Urinary bladder (tissue), 4 donors: ENCODE data around the gene SLC39A6. TPM values are rescaled to one million over a fixed set of nuclear protein-coding genes. Genes with fewer than 3 reads are reported as not detected.
"Not testable (repeated sequence)": the region's sequence is repeated elsewhere in the genome, so short reads cannot be mapped to it uniquely, and the experiment has no call there.

Experiments
- DNase-seq: peaks from one replicate; pipeline ENCODE4 v3.0.0-alpha.2; 2015; ENCODE audit errors: extremely low spot score
- H3K27ac ChIP-seq: one replicate; pipeline ENCODE4 v1.5.1; 2013; ENCODE audit warnings: low read depth, mild to moderate bottlenecking, moderate library complexity
- H3K36me3 ChIP-seq: one replicate; pipeline ENCODE4 v1.6.1; 2013; ENCODE audit warnings: mild to moderate bottlenecking, moderate library complexity; ENCODE audit not compliant: insufficient read depth
- H3K4me1 ChIP-seq: one replicate; pipeline ENCODE4 v1.6.1; 2013; ENCODE audit warnings: mild to moderate bottlenecking, moderate library complexity; ENCODE audit not compliant: insufficient read depth
- H3K4me3 ChIP-seq: one replicate; pipeline ENCODE4 v1.5.1; 2013; ENCODE audit warnings: low read depth, low read length
- WGBS: extraction: QIAGEN DNeasy Blood & Tissue Kit; methylation state at CpG from one replicate; pipeline ENCODE4 v1.1.7; 2013; 5-methylcytosine and 5-hydroxymethylcytosine counted together
- polyA plus RNA-seq: library from polyadenylated mRNA; stranded (reverse); fragments of 200-250 nt; gene quantifications from one replicate; pipeline ENCODE4 v1.2.3, GENCODE V29; 2013
- total RNA-seq: library from RNA; depleted of rRNA; stranded (reverse); fragments of >200 nt; gene quantifications from one replicate; pipeline ENCODE4 v1.2.3, GENCODE V29; 2014
- donor health status: healthy with polysubstance abuse.
- donor health status: healthy.

SLC39A6 gene
- total and polyA plus RNA-seq, 2 donors = 42.1 to 92.3 TPM

DNA sequence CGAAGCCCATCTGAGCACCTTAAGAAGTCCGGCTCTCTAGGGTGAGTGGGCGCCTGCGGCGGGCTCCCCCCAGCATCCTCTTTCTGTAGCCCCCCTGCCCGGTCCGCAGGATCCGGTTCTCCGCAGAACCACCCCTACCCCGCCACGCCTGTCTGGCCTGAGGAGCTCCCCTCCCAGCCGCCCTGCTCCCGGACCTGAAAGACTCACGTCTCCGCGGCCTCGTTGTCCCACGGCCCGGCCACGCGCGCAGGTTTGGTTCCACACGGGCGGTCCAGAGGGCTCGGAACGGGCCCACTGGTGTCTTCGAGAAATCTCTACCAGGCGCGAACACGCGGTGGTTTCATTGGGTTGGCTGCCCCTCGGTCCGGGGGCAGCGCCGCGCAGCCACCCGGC lies 237 bp downstream of the SLC39A6 start:
- peaks cover 7% of the 10 kb centered on the region for H3K4me1 ChIP-seq
- WGBS = under 1% methylated on average over 37 of the region's 37 CpGs
- H3K4me3 ChIP-seq = peak overlapping the region; percentile 96
- peak overlapping the region; percentile 72 for H3K27ac ChIP-seq
- no peak for DNase-seq
- H3K36me3 ChIP-seq = no peaks in the 10 kb centered on the region

DNA sequence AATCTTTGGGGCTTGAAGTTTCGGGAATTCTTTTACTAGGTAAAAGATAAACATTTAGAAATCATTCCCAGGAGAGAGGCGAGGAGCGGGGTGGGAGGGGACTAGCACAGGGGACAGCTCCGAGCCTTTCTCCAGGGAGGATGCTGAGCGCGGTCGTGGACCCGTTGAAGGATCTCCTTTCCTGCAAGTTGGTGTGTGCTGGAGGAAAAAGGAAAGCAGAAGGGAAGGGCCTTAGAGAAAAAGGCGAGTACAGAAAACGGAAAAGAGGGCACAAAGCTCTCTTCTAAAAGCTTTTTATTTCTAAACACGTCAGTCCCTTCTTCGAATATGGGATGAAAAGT lies 640 bp downstream of the SLC39A6 start:
- no peak for DNase-seq
- 1% methylated on average over 12 of the region's 12 CpGs for WGBS
- Histone ChIP-seq H3K27ac (no peak overlapping the region), H3K36me3 (no peaks in the 10 kb centered on the region), H3K4me3 (peak overlapping the region; percentile 96), H3K4me1 (peaks cover 7% of the 10 kb centered on the region)

DNA sequence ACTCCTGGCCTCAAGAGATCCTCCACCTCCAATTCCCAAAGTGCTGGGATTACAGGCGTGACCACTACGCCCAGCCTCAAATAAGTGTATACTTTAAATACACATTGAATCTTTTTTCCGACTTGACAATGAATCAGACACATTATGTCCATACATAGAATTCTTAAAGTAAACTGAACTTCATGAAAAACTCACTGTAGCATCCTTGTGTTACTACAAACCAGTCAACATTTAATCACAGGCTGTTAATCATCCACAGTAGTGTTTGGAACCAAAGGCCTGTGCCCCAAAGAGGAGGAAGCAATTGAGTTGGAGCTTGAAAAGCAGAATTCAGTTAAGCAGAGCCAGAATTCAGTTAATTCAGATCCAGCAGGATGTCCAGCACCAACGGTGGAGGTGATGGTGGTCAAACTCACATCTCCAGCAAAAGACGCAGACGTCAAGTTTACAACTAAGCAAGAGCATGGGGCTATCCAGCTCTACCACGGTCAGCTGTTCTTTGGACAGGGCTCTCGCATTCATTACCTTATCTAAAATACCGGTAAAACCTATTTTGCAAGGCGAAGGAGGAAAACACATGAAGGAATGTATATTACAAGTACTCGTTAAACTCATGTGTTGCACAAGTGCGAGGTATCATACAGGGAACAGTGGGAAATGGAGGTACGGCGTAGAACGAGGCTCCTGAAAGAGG lies 1.2 kb downstream of the SLC39A6 start:
- Histone ChIP-seq H3K27ac (no peak overlapping the region), H3K4me3 (peak overlapping the region; percentile 96), H3K36me3 (no peaks in the 10 kb centered on the region), H3K4me1 (peaks cover 7% of the 10 kb centered on the region)
- WGBS = 20% methylated on average over 15 of the region's 15 CpGs
- DNase-seq = no peak

GRCh38 chr18:36126668-36127067 lies 2.5 kb downstream of the SLC39A6 start:
- Histone ChIP-seq H3K27ac (no peak overlapping the region), H3K4me1 (peaks cover 5% of the 10 kb centered on the region), H3K4me3 (no peak overlapping the region), H3K36me3 (peaks cover 2% of the 10 kb centered on the region)
- no peak for DNase-seq
- WGBS = 91% methylated on average over 8 of the region's 8 CpGs

DNA sequence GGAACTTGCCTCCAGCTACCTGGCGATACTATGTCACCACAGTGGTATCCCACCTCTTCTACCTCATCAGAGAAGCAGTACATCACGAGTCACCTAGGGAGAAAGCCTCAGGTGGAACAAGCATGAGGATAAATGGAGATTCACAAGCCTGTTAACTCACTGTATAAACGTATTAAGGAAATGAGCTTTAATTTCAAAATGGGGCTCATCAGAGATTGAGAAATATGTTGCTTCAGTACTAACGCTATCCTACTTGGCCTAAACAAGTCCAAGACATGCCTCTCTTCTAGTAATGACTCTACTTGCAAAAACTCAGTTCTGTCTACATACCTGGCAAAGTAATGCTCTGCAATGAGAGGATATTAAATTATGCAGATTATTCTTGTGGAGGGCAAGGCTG lies 4.3 kb downstream of the SLC39A6 start:
- 92% methylated on average over 4 of the region's 4 CpGs for WGBS

DNA sequence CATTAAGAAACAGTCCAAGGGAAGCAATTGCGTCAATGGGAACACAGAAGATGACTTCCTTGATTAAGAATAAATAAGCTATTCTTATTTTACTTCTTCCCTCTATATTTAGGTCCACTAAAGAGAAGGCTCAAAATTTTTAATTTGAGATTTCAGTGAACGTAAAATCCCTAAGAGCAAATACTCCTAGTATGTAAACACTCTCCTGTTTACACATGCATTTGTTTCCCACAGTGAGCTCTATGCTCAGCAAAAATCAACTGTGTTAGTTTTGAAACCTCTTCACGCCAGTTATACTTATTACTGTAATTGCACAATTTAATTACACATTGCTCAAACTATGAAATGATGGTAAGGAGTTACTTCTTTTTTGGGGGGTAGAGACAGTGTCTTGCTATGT lies 8.8 kb downstream of the SLC39A6 start:
- peaks cover 5% of the 10 kb centered on the region for H3K36me3 ChIP-seq
- no peaks in the 10 kb centered on the region for H3K4me1 ChIP-seq
- no peak overlapping the region for H3K27ac ChIP-seq
- no peak for DNase-seq
- H3K4me3 ChIP-seq = no peak overlapping the region
- WGBS = 85% methylated on average over 3 of the region's 3 CpGs

More for the DNA sequence above, 4.3 kb downstream of the SLC39A6 start:
- Histone ChIP-seq H3K27ac (no peak overlapping the region), H3K4me3 (no peak overlapping the region), H3K4me1 (no peaks in the 10 kb centered on the region), H3K36me3 (peaks cover 5% of the 10 kb centered on the region)
- no peak for DNase-seq

DNA sequence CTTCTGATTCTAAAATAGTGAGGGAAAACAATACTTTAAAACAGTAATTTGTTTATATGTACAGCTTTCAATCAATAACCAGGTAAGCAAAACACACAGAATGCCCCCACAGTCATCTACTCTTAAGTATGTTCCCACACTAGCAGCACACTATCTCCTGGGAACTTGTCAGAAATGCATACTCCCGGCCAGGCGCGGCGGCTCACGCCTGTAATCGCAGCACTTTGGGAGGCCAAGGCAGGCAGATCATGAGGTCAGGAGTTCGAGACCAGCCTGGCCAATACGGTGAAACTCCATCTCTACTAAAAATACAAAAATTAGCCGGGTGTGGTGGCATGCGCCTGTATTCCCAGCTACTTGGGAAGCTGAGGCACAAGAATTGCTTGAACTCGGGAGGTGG lies 12.4 kb downstream of the SLC39A6 start:
- H3K36me3 ChIP-seq, DNase-seq, H3K4me3 ChIP-seq, H3K27ac ChIP-seq, H3K4me1 ChIP-seq: not testable (repeated sequence)
- WGBS = 95% methylated on average over 11 of the region's 11 CpGs

DNA sequence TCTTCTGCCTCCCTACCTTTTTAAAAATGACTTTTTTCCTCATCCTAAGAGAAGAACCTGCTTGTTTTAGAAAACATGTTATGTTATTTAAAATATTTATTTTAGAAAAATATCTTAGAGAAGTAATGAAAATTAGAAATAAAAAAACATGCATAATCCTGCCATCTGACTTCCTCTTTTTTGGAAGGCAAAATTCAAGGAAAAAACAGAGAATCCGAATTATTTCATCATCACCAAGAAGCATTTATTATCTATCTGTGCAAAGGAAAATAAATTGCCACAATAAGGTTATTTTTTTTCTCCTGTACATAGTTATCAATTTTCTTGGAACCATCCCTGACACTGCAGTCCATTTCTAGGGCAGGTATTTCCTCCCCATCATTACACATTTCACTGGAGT lies 14.4 kb downstream of the SLC39A6 start:
- no peak overlapping the region for H3K4me3 ChIP-seq
- WGBS = 74% methylated on average over 1 of the region's 1 CpG
- H3K36me3 ChIP-seq = peaks cover 3% of the 10 kb centered on the region
- H3K4me1 ChIP-seq = no peaks in the 10 kb centered on the region
- no peak for DNase-seq
- no peak overlapping the region for H3K27ac ChIP-seq

GRCh38 chr18:36114251-36114650 lies 14.9 kb downstream of the SLC39A6 start:
- H3K36me3 ChIP-seq = peaks cover 3% of the 10 kb centered on the region
- WGBS = 64% methylated on average over 4 of the region's 4 CpGs
- DNase-seq = no peak
- no peak overlapping the region for H3K4me3 ChIP-seq
- H3K27ac ChIP-seq = no peak overlapping the region
- H3K4me1 ChIP-seq = no peaks in the 10 kb centered on the region

DNA sequence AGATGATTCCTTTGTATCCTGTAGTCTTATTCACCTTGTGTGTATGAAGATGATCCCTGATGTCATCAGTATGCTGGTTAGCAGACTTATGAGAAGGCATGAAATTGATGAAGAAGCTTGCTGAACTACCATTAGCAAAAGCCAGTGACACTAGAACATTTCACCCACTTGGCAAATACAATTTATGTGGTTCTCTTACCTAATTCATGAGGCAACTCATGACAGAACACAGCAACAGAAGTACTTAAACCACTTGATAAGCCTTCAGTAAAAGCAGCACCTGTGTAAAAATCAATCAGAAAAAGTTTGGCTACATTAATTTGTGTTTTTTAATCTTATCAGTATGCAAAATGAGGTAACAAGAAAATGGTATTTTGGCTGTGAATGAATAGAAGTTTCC lies 16.8 kb downstream of the SLC39A6 start:
- Histone ChIP-seq H3K4me1 (no peaks in the 10 kb centered on the region), H3K4me3 (no peak overlapping the region), H3K27ac (no peak overlapping the region), H3K36me3 (peaks cover 3% of the 10 kb centered on the region)
- DNase-seq = no peak

GRCh38 chr18:36109737-36110136 lies 19.4 kb downstream of the SLC39A6 start:
- Histone ChIP-seq H3K27ac (no peak overlapping the region), H3K36me3 (peaks cover 3% of the 10 kb centered on the region), H3K4me3 (no peak overlapping the region), H3K4me1 (no peaks in the 10 kb centered on the region)
- DNase-seq = no peak
- 91% methylated on average over 1 of the region's 1 CpG for WGBS

DNA sequence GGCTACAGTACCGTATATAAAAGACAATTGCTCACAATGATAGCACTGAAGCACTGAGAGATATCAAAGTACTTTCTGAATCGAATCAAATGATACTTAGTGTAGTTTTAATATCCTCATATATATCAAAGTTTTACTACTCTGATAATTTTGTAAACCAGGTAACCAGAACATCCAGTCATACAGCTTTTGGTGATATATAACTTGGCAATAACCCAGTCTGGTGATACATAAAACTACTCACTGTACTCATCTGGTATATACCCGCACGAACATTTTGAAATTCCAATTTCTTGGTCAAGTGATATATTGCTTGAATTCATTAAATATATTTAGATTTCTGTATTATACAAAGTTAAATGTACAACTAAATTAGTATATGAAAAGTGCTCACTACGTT lies 20.5 kb downstream of the SLC39A6 start:
- peaks cover 3% of the 10 kb centered on the region for H3K36me3 ChIP-seq
- H3K4me3 ChIP-seq = no peak overlapping the region
- no peak for DNase-seq
- H3K27ac ChIP-seq = no peak overlapping the region
- WGBS = 83% methylated on average over 5 of the region's 5 CpGs
- H3K4me1 ChIP-seq = no peaks in the 10 kb centered on the region

DNA sequence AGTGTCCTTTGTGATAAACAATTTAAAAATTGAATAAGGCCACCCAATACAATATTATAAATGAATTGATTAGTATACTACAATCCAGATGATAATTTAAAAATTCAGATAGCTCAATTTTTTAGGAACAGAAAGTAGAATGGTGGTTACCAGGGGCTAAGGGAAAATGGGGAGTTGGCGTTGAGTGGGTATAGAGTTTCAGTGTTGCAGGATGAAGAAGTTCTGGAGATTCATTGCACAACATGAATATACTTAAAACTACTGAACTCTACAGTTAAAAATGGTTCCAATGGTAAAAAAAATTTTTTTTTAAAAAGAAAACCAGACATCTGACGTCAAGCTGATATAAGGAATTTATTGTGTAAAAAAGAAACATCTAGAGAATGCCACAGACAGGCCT lies 20.9 kb downstream of the SLC39A6 start:
- H3K4me1 ChIP-seq = no peaks in the 10 kb centered on the region
- 49% methylated on average over 2 of the region's 2 CpGs for WGBS
- no peak overlapping the region for H3K27ac ChIP-seq
- no peak for DNase-seq
- peaks cover 3% of the 10 kb centered on the region for H3K36me3 ChIP-seq
- no peak overlapping the region for H3K4me3 ChIP-seq

DNA sequence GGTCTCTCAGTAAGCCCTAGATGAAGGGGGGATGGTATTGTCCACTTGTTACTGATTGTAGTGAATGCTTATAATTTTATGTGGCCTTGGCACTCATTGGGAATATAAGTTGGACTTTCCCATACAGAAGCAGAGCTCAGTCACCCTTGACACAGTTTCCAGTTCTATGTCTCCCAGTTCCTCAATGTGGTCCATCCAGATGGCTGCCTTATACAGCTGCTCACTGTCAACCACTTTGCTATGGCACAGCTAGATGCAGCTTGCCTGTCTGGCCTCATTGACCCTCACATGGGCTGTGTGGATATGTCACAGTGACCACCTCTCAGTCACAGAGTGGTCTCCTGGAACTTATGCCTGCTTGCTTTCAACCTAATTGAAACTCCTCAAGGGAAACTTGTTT lies 21.7 kb downstream of the SLC39A6 start:
- no peaks in the 10 kb centered on the region for H3K4me1 ChIP-seq
- no peak overlapping the region for H3K27ac ChIP-seq
- no peaks in the 10 kb centered on the region for H3K36me3 ChIP-seq
- DNase-seq = no peak
- no peak overlapping the region for H3K4me3 ChIP-seq

DNA sequence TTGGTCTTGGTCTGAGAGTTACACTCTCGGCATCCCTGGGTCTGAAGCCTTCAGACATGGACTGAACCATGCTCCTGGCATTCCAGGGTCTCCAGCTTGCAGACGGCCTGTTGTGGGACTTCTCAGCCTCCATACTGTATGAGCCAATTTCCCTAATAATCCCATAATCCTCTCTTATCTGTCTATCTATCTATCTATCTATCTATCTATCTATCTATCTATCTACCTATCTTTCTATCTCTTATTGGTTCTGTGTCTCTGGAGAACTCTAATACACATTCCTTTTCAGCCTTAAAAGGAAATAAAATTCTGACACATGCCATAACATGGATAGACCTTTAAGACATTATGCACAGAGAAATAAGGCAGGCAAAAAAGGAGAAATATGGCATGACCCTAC lies 24.4 kb downstream of the SLC39A6 start:
- no peak overlapping the region for H3K27ac ChIP-seq

More for the DNA sequence above, 24.4 kb downstream of the SLC39A6 start:
- Histone ChIP-seq H3K36me3 (no peaks in the 10 kb centered on the region), H3K4me3 (no peak overlapping the region), H3K4me1 (no peaks in the 10 kb centered on the region)
- WGBS = 91% methylated on average over 2 of the region's 2 CpGs
- no peak for DNase-seq
